H1 (cell line): ENCODE measurements around the gene CLDN6. TPM values are rescaled to one million over a fixed set of nuclear protein-coding genes. Genes with fewer than 3 reads are reported as not detected.

Source experiments
- CTCF ChIA-PET: fragments of 300-600 bp; sonication (Branson Sonifier 250); formaldehyde crosslinking; loops from one replicate; lab custom pipeline; 2021; ENCODE audit not compliant: partially characterized antibody; lab: Charles Lee
- POLR2A ChIA-PET: fragments of 300-600 bp; sonication (Branson Sonifier 250); formaldehyde crosslinking; loops from one replicate; lab custom pipeline; 2021; ENCODE audit warnings: inconsistent platforms; ENCODE audit not compliant: partially characterized antibody; lab: Charles Lee
- DNase-seq, 2 experiments: peaks; one replicate each; pipeline versions ENCODE4 v3.0.0 to v3.0.0-alpha.2; 2010 to 2022; ENCODE audit warnings: low spot score in 2 of 2, low read depth in 1 of 2, mixed read lengths in 1 of 2
- FAIRE-seq: peaks from 2 replicates; lab custom pipeline; 2011; peaks lifted over from hg19 to GRCh38; lab: Jason Lieb, UNC
- H2AFZ ChIP-seq: 2 replicates; pipeline ENCODE4 v1.8.1; 2012; ENCODE audit warnings: low read length, inconsistent platforms
- H2AK5ac ChIP-seq: 2 replicates; pipeline ENCODE4 v1.6.1; 2013; ENCODE audit warnings: low read depth, low read length
- H2BK120ac ChIP-seq: replicated peaks from 2 replicates; pipeline ENCODE3; 2013; ENCODE audit warnings: low read depth, low read length, inconsistent platforms
- H2BK12ac ChIP-seq: 2 replicates; pipeline ENCODE4 v1.6.1; 2013; ENCODE audit warnings: low read depth, low read length
- H2BK15ac ChIP-seq: 2 replicates; pipeline ENCODE4 v1.6.1; 2013; ENCODE audit warnings: low read length
- H2BK20ac ChIP-seq: 2 replicates; pipeline ENCODE4 v1.6.1; 2013; ENCODE audit warnings: low read length
- H2BK5ac ChIP-seq: 2 replicates; pipeline ENCODE4 v1.6.1; 2013; ENCODE audit warnings: low read depth, low read length
- H3K14ac ChIP-seq: 2 replicates; pipeline ENCODE4 v1.6.1; 2013; ENCODE audit warnings: inconsistent platforms; ENCODE audit not compliant: insufficient read length
- H3K18ac ChIP-seq: 2 replicates; pipeline ENCODE4 v1.6.1; 2013; ENCODE audit warnings: low read length; ENCODE audit errors: extremely low read depth
- H3K23ac ChIP-seq: 2 replicates; pipeline ENCODE4 v1.6.1; 2013; ENCODE audit warnings: inconsistent platforms; ENCODE audit not compliant: insufficient read length
- H3K23me2 ChIP-seq: 2 replicates; pipeline ENCODE4 v1.6.1; 2013; ENCODE audit warnings: low read depth, low read length
- H3K27ac ChIP-seq: 2 replicates; pipeline ENCODE4 v1.6.1; 2011; ENCODE audit warnings: low read depth, low read length, inconsistent platforms
- H3K27me3 ChIP-seq, 4 experiments: replicated peaks in 1 of 4; 1 replicate in 1 of 4; 2 replicates in 3 of 4; pipeline versions ENCODE4 v1.6.1 to v1.8.1; 2011 to 2013; ENCODE audit warnings: low read length in 3 of 4, mild to moderate bottlenecking in 3 of 4, inconsistent platforms in 2 of 4, mixed read lengths in 2 of 4, moderate library complexity in 1 of 4; ENCODE audit not compliant: control insufficient read depth in 3 of 4, insufficient read depth in 3 of 4; ENCODE audit errors: extremely low read depth in 1 of 4
- H3K36me3 ChIP-seq, 4 experiments: 2 replicates each; pipeline versions ENCODE4 v1.6.1 to v1.8.1; 2011 to 2013; ENCODE audit warnings: mild to moderate bottlenecking in 4 of 4, low read length in 3 of 4, moderate library complexity in 2 of 4, control low read depth in 1 of 4, inconsistent platforms in 1 of 4; ENCODE audit not compliant: insufficient read depth in 4 of 4, control insufficient read depth in 2 of 4
- H3K4ac ChIP-seq: replicated peaks from 2 replicates; pipeline ENCODE3; 2013; ENCODE audit warnings: low read length, low read depth, mixed read lengths, inconsistent platforms; ENCODE audit not compliant: insufficient read length
- H3K4me1 ChIP-seq, 4 experiments: replicated peaks in 1 of 4; 1 replicate in 1 of 4; 2 replicates in 3 of 4; pipeline versions ENCODE4 v1.6.1 to v1.8.1; 2011 to 2013; ENCODE audit warnings: low read length in 3 of 4, inconsistent platforms in 2 of 4, mixed read lengths in 1 of 4; ENCODE audit not compliant: insufficient read depth in 4 of 4, control insufficient read depth in 3 of 4
- H3K4me2 ChIP-seq, 2 experiments: 2 replicates each; pipeline versions ENCODE4 v1.6.1 to v1.8.1; 2011 to 2013; ENCODE audit warnings: low read depth in 2 of 2, low read length in 2 of 2, control low read depth in 1 of 2, inconsistent platforms in 1 of 2, mild to moderate bottlenecking in 1 of 2; ENCODE audit not compliant: insufficient read depth in 1 of 2
- H3K4me3 ChIP-seq, 4 experiments: fragments of 200-600, 300-600 bp in 1 of 4; sonication (generic), shearing (Covaris generic), sonication (Bioruptor Twin) in 1 of 4; 2 replicates each; pipeline versions ENCODE4 v1.5.1 to v1.8.1; 2011 to 2016; ENCODE audit warnings: low read length in 4 of 4, low read depth in 3 of 4, control low read depth in 2 of 4, inconsistent platforms in 2 of 4, mild to moderate bottlenecking in 2 of 4, mixed read lengths in 1 of 4, moderate library complexity in 1 of 4; ENCODE audit not compliant: insufficient read depth in 2 of 4; ENCODE audit errors: extremely low read depth in 1 of 4
- H3K56ac ChIP-seq: replicated peaks from 2 replicates; pipeline ENCODE3; 2013; ENCODE audit warnings: low read depth, mild to moderate bottlenecking, mixed read lengths, low read length, inconsistent platforms; ENCODE audit not compliant: insufficient read length
- H3K79me1 ChIP-seq: 2 replicates; pipeline ENCODE4 v1.6.1; 2013; ENCODE audit warnings: low read depth, low read length, control low read depth
- H3K79me2 ChIP-seq, 2 experiments: 2 replicates each; pipeline versions ENCODE4 v1.6.1 to v1.8.1; 2012 to 2013; ENCODE audit warnings: low read length in 2 of 2, mild to moderate bottlenecking in 2 of 2, inconsistent platforms in 1 of 2; ENCODE audit not compliant: insufficient read depth in 2 of 2, control insufficient read depth in 1 of 2
- H3K9ac ChIP-seq, 4 experiments: replicated peaks in 1 of 4; 1 replicate in 1 of 4; 2 replicates in 3 of 4; pipeline versions ENCODE4 v1.6.1 to v1.8.1; 2011 to 2013; ENCODE audit warnings: low read depth in 3 of 4, low read length in 3 of 4, control low read depth in 2 of 4, mild to moderate bottlenecking in 2 of 4, moderate library complexity in 2 of 4, inconsistent platforms in 1 of 4; ENCODE audit errors: extremely low read depth in 1 of 4
- H3K9me3 ChIP-seq, 2 experiments: 2 replicates each; pipeline versions ENCODE4 v1.6.1 to v1.8.1; 2012 to 2013; ENCODE audit warnings: mild to moderate bottlenecking in 2 of 2, moderate library complexity in 2 of 2, control low read depth in 1 of 2, inconsistent platforms in 1 of 2, low read depth in 1 of 2, low read length in 1 of 2, mixed read lengths in 1 of 2; ENCODE audit not compliant: insufficient read depth in 2 of 2
- H4K20me1 ChIP-seq, 2 experiments: replicated peaks in 1 of 2; 2 replicates each; pipeline versions ENCODE3 to v1.8.1; 2011 to 2013; ENCODE audit warnings: inconsistent platforms in 2 of 2, low read length in 2 of 2, mild to moderate bottlenecking in 1 of 2; ENCODE audit not compliant: insufficient read depth in 2 of 2, control insufficient read depth in 1 of 2
- H4K5ac ChIP-seq: 2 replicates; pipeline ENCODE4 v1.6.1; 2013; ENCODE audit warnings: low read length, low read depth, mixed read lengths, inconsistent platforms; ENCODE audit not compliant: insufficient read length
- H4K8ac ChIP-seq: 2 replicates; pipeline ENCODE4 v1.8.0; 2013; ENCODE audit warnings: mild to moderate bottlenecking, moderate library complexity, low read length, inconsistent platforms; ENCODE audit not compliant: insufficient read depth; ENCODE audit errors: extremely low read depth
- H4K91ac ChIP-seq: replicated peaks from 2 replicates; pipeline ENCODE3; 2013; ENCODE audit warnings: low read length, mixed read lengths, inconsistent platforms; ENCODE audit not compliant: insufficient read length
- CREB1 ChIP-seq: IDR thresholded peaks from 2 replicates; pipeline ENCODE4 v1.6.1; 2012; ENCODE audit warnings: inconsistent platforms
- EP300 ChIP-seq, 2 experiments: IDR thresholded peaks; 1 replicate in 1 of 2; 2 replicates in 1 of 2; pipeline ENCODE4 v1.6.1; 2011 to 2012; ENCODE audit warnings: low read depth in 2 of 2, low read length in 2 of 2, mild to moderate bottlenecking in 2 of 2, borderline replicate concordance in 1 of 2, inconsistent platforms in 1 of 2, moderate library complexity in 1 of 2
- POLR2AphosphoS5 ChIP-seq: IDR thresholded peaks from 2 replicates; pipeline ENCODE4 v1.6.1; 2011; ENCODE audit warnings: low read depth, low read length
- RBBP5 ChIP-seq: IDR thresholded peaks from 2 replicates; pipeline ENCODE4 v1.7.1; 2012; ENCODE audit warnings: low read depth, mild to moderate bottlenecking, inconsistent platforms, low read length, moderate library complexity, borderline replicate concordance
- RNF2 ChIP-seq: fragments of 200-900, 300-1000 bp; sonication (generic); IDR thresholded peaks from 2 replicates; pipeline ENCODE4 v1.7.1; 2016; ENCODE audit warnings: borderline replicate concordance, low read depth, mild to moderate bottlenecking, antibody characterized with exemption, low read length; ENCODE audit not compliant: poor library complexity, severe bottlenecking; ENCODE audit errors: missing control alignments
- whole genome bisulfite sequencing, 2 experiments: shearing (Covaris generic) in 1 of 2; methylation state at CpG; one replicate each; pipeline versions ENCODE4 v1.1.6 to v1.1.7; 2013 to 2015; ENCODE audit warnings: low lambda C conversion rate in 2 of 2, mixed read lengths in 2 of 2, inconsistent platforms in 1 of 2, low coverage in 1 of 2, missing lambda C conversion rate in 1 of 2; ENCODE audit not compliant: insufficient replicate concordance in 2 of 2, insufficient coverage in 1 of 2, insufficient read length in 1 of 2; ENCODE audit errors: extremely low coverage in 1 of 2, missing lambda C conversion rate in 1 of 2; 5-methylcytosine and 5-hydroxymethylcytosine counted together
- polyA plus RNA-seq, 7 experiments: library from polyadenylated mRNA; depleted of rRNA in 3 of 7; stranded (reverse) in 5 of 7; unstranded in 2 of 7; fragments of >200 nt in 5 of 7; fragments of 200-250 nt in 2 of 7; gene quantifications; 1 replicate in 5 of 7; 2 replicates in 1 of 7; 4 replicates in 1 of 7; pipeline versions ENCODE4 v1.2.1 to v1.2.3, GENCODE V29; 2011 to 2013; ENCODE audit warnings: missing spikeins in 2 of 7, mixed read lengths in 2 of 7
- total RNA-seq: library from RNA; stranded (reverse); fragmentation: NEBNext Ultra II Directional; extraction: Animal tissue kit (Norgen Biotek cat#: 25700); gene quantifications from 2 replicates; pipeline ENCODE4 v1.2.1, GENCODE V29; 2021
- TF ChIP-seq, protein P1 (sequence below): IDR thresholded peaks from 2 replicates; pipeline ENCODE4 v1.6.1; 2011; ENCODE audit warnings: low read length, improper control_type of control experiment
- TF ChIP-seq, protein P2 (sequence below), 3 experiments: IDR thresholded peaks; 1 replicate in 2 of 3; 2 replicates in 1 of 3; pipeline versions ENCODE4 v1.5.1 to v1.6.1; 2011; ENCODE audit warnings: low read length in 3 of 3, mild to moderate bottlenecking in 3 of 3, inconsistent platforms in 2 of 3, low read depth in 1 of 3, moderate library complexity in 1 of 3; ENCODE audit not compliant: insufficient read depth in 1 of 3; ENCODE audit errors: control extremely low read depth in 1 of 3

The CLDN6 gene
- total and polyA plus RNA-seq, 2 of the 8 experiments (the other 6 are each of a cell fraction or from before 2014, with no cell fraction given) = 747 to 1,115 TPM

DNA sequence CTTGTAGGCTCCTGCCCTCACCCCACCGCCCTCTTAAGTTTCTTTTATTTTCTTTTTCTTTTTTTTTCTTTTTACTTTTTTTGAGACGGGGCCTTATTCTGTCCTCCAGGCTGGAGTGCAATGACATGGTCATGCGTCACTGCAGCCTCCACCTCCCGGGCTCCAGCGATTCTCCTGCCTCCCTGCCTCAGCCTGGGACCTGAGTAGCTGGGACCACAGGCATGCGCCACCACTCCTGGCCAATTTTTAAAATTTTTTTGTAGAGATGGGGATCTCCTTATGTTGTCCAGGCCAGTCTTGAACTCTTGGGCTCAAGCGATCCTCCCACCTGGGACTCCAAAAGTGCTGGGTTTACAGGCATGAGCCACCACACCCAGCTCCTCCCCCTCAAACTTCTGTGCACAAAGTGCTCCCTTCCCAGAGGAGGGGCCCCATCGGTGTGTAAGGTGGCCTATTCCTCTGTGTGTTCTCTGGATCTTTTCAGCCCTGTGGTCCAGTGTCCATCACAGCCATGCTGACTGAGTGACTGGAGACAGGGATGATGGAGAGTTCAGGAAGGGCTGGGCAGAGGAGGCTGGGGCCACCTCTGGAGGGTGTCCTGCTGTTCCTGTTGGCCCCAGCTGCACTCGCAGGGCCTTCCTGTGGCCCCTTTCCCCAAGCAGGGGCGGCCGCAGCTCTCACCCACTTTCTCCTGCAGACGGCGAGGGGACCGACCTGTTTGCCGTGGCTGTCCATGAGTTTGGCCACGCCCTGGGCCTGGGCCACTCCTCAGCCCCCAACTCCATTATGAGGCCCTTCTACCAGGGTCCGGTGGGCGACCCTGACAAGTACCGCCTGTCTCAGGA, 38.6 kb upstream of the CLDN6 start:
- no peak overlapping the region for H3K9ac ChIP-seq
- H3K4me2 ChIP-seq = no peak overlapping the region
- no peak overlapping the region for H2AK5ac ChIP-seq
- no peaks in the 10 kb centered on the region for H3K79me1 ChIP-seq
- no peak overlapping the region for H3K56ac ChIP-seq
- H2AFZ ChIP-seq = no peak overlapping the region
- no peak overlapping the region for H2BK15ac ChIP-seq
- 91% methylated on average over 16 of the region's 19 CpGs; no CpG with 5 or more reads in 1 of the 2 experiments for WGBS, 2 experiments
- H2BK12ac ChIP-seq = no peak overlapping the region
- H3K27me3 ChIP-seq = no peaks in the 10 kb centered on the region; a peak in 1 of 7 replicates
- H4K91ac ChIP-seq = no peak overlapping the region
- no peaks in the 10 kb centered on the region; a peak in 1 of 8 replicates for H3K36me3 ChIP-seq
- no peak overlapping the region for H2BK5ac ChIP-seq
- no peak overlapping the region for H2BK120ac ChIP-seq
- no peak overlapping the region for H4K5ac ChIP-seq
- H3K27ac ChIP-seq = no peak overlapping the region
- H3K18ac ChIP-seq = no peak overlapping the region
- no peak overlapping the region for H3K14ac ChIP-seq
- no peaks in the 10 kb centered on the region for H3K79me2 ChIP-seq
- H3K4ac ChIP-seq = no peak overlapping the region
- peaks cover 7% of the 10 kb centered on the region in 2 experiments for H4K20me1 ChIP-seq
- ChIA-PET CTCF (interaction anchor here (0.7 to 6.6 kb wide), 9 partner anchors 9 to 118 kb away, joined by 3 to 88 read pairs (median 4); no protein-coding TSS in a partner anchor), POLR2A (interaction anchor here (0.8 to 12.7 kb wide), 24 partner anchors 9 to 79 kb away, joined by 3 to 140 read pairs (median 5); partner anchors contain the start of genes CLDN6, HCFC1R1, THOC6 and TNFRSF12A)
- no peak overlapping the region for H3K23ac ChIP-seq
- no peak overlapping the region for H2BK20ac ChIP-seq
- DNase-seq = no peak
- H3K4me3 ChIP-seq = no peak overlapping the region
- H4K8ac ChIP-seq = no peak overlapping the region
- H3K9me3 ChIP-seq = no peaks in the 10 kb centered on the region
- H3K4me1 ChIP-seq = peaks cover 5 to 17% (median 6%) of the 10 kb centered on the region in 4 experiments; a peak in 6 of 7 replicates
- H3K23me2 ChIP-seq = peaks cover 6% of the 10 kb centered on the region; the same call in 1 of the 2 replicates
- no peak for FAIRE-seq
- TF ChIP-seq, protein P1, sequence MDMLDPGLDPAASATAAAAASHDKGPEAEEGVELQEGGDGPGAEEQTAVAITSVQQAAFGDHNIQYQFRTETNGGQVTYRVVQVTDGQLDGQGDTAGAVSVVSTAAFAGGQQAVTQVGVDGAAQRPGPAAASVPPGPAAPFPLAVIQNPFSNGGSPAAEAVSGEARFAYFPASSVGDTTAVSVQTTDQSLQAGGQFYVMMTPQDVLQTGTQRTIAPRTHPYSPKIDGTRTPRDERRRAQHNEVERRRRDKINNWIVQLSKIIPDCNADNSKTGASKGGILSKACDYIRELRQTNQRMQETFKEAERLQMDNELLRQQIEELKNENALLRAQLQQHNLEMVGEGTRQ = no peak
- TF ChIP-seq CREB1 = no peak
- no peak for TF ChIP-seq POLR2AphosphoS5
- no peak for TF ChIP-seq EP300 (IDR thresholded peaks at IDR 0.05; ENCODE audit: borderline replicate concordance in 1 of 2, low read depth in 2 of 2, low read length in 2 of 2)
- no peak for TF ChIP-seq RNF2
- TF ChIP-seq, protein P2, sequence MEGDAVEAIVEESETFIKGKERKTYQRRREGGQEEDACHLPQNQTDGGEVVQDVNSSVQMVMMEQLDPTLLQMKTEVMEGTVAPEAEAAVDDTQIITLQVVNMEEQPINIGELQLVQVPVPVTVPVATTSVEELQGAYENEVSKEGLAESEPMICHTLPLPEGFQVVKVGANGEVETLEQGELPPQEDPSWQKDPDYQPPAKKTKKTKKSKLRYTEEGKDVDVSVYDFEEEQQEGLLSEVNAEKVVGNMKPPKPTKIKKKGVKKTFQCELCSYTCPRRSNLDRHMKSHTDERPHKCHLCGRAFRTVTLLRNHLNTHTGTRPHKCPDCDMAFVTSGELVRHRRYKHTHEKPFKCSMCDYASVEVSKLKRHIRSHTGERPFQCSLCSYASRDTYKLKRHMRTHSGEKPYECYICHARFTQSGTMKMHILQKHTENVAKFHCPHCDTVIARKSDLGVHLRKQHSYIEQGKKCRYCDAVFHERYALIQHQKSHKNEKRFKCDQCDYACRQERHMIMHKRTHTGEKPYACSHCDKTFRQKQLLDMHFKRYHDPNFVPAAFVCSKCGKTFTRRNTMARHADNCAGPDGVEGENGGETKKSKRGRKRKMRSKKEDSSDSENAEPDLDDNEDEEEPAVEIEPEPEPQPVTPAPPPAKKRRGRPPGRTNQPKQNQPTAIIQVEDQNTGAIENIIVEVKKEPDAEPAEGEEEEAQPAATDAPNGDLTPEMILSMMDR (IDR thresholded peaks at IDR 0.05; ENCODE audit: control extremely low read depth in 1 of 3, insufficient read depth in 1 of 3, low read depth in 1 of 3, low read length in 3 of 3) = no peak
- TF ChIP-seq RBBP5 = no peak
